Measurements from ENCODE around the gene TEX9.
"Not testable (repeated sequence)": the region's sequence is repeated elsewhere in the genome, so short reads cannot be mapped to it uniquely, and the experiment has no call there.

TEX9 gene

DNA sequence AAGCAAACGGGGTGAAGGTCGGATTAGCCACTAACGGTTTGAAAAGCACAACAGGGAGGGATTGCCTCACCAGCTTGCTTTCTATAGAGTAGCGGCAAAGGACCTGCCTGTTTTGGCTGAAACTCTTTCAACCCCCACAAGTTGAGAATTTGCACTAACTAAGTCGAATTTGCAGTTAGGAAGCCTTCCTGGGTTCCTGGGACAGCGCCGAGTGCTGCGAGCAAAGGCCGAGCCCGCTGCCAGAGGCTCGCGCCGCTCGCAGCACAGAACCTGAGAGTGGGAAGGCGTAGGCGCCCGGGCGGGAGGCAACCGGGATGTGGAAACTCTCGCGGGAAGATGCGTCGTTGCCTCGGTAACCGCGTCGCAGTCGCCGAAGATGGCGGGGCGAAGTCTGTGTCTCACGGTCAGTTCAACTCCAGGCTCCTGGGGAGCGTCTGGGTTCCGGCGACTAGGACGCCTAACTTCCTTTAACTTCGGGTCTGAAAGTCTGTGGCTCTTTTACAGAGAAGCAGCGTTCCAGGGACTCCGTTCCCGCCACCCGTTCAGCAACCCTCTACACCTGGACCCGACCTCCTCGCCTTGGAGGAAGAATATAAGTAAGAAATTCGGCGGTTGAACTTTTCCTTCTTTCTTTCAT lies at the start of gene TEX9:
Gene TEX9 (plus strand): TSS at position 352 of the 637 bp plus-strand sequence. CDS start 25 bp downstream, at position 377.
- DNase-seq: peak; percentile 82 to 85

- not testable (repeated sequence) for DNase-seq
Measured at GRCh38 chr15:56316561-56316960, 48.7 kb upstream of the TEX9 start.

GRCh38 chr15:56320316-56320715 lies 44.9 kb upstream of the TEX9 start:
- no peak for DNase-seq

DNA sequence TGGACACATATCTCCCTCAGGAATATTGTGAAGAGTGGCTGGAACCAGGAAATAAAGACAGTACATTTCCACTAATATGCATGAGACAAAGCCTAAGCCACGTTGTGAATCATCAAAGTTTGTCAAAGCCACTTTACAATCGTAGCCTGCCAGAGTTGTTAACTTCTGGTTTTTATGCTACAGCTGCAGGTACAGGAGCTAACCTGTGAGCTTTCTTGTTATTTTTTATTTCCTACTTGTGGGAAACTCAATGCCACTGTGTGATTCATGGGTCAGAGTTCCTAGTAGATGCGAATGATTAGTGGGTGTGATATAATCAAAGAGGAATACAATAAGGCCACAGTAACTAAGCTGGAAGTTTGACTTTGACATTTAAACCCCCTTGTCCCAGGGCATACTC lies 44.4 kb upstream of the TEX9 start:
- no peak for DNase-seq

DNA sequence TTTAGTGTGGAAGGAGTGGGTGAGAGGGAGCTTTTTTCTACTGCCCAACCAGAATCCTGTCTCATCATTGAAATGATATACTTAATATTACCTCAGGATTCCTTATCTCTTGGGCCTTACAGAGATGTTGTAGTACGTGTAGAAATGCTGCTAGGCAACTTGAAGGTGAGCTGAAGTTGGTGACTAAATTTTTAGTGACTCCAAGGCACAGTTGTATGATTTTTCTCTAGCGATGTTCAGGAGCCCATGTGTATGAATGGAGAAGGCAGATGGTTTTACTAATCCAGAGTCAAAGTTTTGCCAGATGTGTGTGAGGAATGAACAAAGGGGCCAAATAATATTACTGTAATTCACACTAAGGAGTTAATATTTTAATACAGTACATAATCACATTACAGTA lies 42.8 kb upstream of the TEX9 start:
- no peak for DNase-seq

- no peak for DNase-seq
Measured at GRCh38 chr15:56323435-56323834, 41.8 kb upstream of the TEX9 start.

DNA sequence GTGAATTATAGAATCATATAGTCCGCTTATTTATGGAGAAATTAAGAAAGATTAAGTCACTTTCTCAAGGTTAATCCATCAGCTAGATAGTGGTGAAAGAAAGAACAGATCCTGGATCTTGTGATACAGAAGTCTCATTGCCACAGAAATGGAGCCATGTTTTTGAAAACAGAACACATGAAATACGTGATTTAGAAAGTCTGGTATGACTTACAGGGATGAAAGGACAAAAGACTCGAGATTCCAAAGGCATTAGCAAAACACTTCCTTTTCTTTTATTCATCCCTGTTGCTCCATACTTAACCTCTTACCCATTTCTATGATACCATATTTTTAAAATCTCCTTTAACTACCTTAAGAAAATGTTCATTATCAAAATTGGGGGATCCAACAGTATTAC lies 40.0 kb upstream of the TEX9 start:
- no peak for DNase-seq

- no peak for DNase-seq
Measured at GRCh38 chr15:56327721-56328502, 37.3 kb upstream of the TEX9 start.

- DNase-seq: no peak
Measured at GRCh38 chr15:56337084-56337725, 28.0 kb upstream of the TEX9 start.

- no peak for DNase-seq
Measured at GRCh38 chr15:56339594-56339993, 25.6 kb upstream of the TEX9 start.

DNA sequence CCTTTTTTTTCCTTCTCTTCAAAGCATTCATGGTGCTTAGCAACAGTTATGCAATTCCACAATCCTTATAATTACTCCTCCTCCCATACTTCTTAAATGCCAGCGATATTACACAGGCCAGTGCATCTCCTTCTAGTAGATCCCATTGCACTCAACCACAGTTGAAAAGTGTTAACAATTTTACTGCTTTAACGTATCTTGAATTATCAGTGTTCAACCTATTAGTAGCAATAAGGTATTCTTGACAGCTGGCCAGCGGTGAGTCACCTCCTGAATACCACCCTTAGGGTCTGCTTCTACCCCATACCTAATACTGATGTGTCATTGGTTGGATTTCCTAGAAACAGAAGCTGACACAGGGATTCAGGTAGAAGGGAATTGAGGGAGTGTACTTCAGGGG lies 24.0 kb upstream of the TEX9 start:
- DNase-seq: no peak

DNA sequence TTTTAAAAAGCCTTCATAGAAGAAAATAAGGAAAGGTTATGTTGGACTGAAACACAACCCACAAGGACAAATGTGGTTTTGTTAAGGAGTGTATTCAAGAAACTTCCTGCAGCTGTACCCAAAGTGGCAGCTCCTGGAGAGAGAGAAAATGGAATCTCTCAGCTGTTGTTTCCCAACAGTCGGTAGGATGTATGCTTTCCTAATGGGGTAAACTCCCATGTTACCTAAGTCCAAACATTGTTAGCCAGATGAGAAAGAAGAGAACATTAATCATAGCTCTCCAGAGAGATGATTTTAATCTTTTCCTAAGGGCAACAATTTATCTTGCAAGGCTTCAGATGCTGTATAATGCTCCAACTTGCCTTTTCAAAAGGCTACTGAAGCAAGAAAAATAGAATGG lies 22.6 kb upstream of the TEX9 start:
- DNase-seq: no peak

- DNase-seq: no peak
Measured at GRCh38 chr15:56343879-56344278, 21.3 kb upstream of the TEX9 start.

- no peak for DNase-seq
Measured at GRCh38 chr15:56344336-56344735, 20.9 kb upstream of the TEX9 start.

- DNase-seq: no peak
Measured at GRCh38 chr15:56346414-56346813, 18.8 kb upstream of the TEX9 start.

- no peak for DNase-seq
Measured at GRCh38 chr15:56349554-56349953, 15.7 kb upstream of the TEX9 start.

- no peak for DNase-seq
Measured at GRCh38 chr15:56351353-56351752, 13.9 kb upstream of the TEX9 start.

DNA sequence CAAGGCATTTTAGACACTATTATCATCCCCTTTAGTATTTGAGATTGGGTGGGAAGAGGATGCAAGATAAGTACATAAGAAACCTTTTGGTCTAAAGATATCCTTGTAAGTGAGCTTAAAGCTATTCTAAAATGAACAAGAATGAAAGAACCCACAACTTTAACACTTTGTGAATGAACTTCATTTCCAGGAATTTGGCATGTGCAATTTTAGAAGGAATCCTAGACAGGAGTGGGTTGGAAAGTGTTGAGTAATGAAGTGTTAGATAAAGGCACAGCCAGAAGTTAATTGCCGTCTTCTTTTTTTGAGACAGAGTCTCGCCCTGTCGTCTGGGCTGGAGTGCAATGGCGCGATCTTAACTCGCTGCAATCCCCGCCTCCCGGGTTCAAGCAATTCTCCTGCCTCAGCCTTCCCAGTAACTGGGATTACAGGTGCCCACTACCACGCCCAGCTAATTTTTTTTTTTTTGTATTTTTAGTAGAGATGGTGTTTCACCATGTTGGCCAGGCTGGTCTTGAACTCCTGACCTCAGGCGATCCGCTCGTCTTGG lies 13.2 kb upstream of the TEX9 start:
- DNase-seq: no peak

- no peak for DNase-seq
Measured at GRCh38 chr15:56353119-56353518, 12.1 kb upstream of the TEX9 start.

- DNase-seq: no peak
Measured at GRCh38 chr15:56353740-56354139, 11.5 kb upstream of the TEX9 start.

DNA sequence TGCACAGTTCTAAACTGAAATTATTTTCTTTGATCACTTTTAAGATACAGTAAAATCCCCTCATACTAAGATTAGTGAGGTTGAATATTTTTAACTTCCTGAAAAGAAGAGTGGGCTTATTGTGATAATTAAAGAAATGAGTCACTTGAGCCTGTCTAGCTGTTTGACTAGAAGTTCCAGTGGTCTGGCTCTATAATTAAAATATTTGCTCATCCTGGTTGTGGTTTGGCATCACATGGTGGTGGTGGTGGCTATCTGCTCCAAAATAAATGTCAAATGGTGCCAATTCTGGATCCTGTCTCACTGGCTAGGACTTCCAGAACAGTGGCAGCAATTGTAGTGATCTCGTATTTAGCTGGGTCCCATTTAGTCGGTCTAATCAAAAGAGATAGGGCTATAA lies 8.6 kb upstream of the TEX9 start:
- DNase-seq: peak; percentile 7 to 16

- no peak for DNase-seq
Measured at GRCh38 chr15:56358604-56359003, 6.6 kb upstream of the TEX9 start.

DNA sequence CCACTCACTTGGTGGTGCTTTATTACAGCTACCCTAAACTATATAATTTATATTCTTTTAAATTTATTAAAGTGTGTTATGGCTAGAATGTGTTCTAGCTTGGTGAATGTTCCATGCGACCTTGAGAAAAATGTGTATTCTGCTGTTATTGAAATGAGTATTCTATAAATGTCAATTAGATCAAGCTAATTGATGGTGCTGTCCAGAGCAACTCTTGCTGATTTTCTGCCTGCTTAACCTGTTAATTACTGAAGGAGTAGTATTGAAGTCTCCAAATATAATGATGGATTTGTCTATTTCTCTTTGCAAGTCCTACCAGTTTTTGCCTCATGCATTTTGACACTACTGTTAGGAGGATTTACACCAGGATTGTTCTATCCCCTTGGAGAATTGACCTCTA lies 3.2 kb upstream of the TEX9 start:
- DNase-seq: no peak

GRCh38 chr15:56366211-56366610 lies 985 bp downstream of the TEX9 start:
- no peak for DNase-seq

All from Kasumi-1 (cell line).